Transverse colon (tissue), 4 donors: ENCODE measurements around the gene ANK3. TPM values are rescaled to one million over a fixed set of nuclear protein-coding genes. Genes with fewer than 3 reads are reported as not detected.
A peak's percentile ranks its signal among the peaks of the same experiment; 100 is the strongest.

Experiments
- DNase-seq: peaks from one replicate; pipeline ENCODE4 v3.0.0-alpha.2; 2019
- H3K27ac ChIP-seq, 4 donors: fragments of 200-600 bp; sonication (generic); 2 replicates each; pipeline ENCODE4 v1.5.1; 2016 to 2018; ENCODE audit warnings: inconsistent platforms in 4 of 4
- H3K27me3 ChIP-seq: fragments of 200-600 bp; sonication (generic); 2 replicates; pipeline ENCODE4 v1.5.1; 2017; ENCODE audit warnings: inconsistent platforms
- H3K36me3 ChIP-seq, 4 donors: fragments of 200-600 bp; sonication (generic); 2 replicates each; pipeline ENCODE4 v1.5.1; 2017 to 2019; ENCODE audit warnings: inconsistent platforms in 4 of 4
- H3K4me1 ChIP-seq, 4 donors: fragments of 200-600 bp; sonication (generic); 2 replicates each; pipeline ENCODE4 v1.5.1; 2017 to 2020; ENCODE audit warnings: inconsistent platforms in 4 of 4
- H3K4me3 ChIP-seq, 4 donors: fragments of 200-600 bp; sonication (generic); 1 replicate in 1 of 4; 2 replicates in 3 of 4; pipeline versions ENCODE4 v1.5.1 to v1.6.1; 2017 to 2019; ENCODE audit warnings: inconsistent platforms in 4 of 4
- H3K9me3 ChIP-seq, 2 donors: fragments of 200-600 bp; sonication (generic); 2 replicates each; pipeline ENCODE4 v1.5.1; 2017 to 2019; ENCODE audit warnings: inconsistent platforms in 2 of 2
- CTCF ChIP-seq, 5 experiments: fragments of 200-600 bp in 3 of 5; fragments of 450-650 bp in 2 of 5; sonication (generic) in 3 of 5; IDR thresholded peaks; 1 replicate in 2 of 5; 2 replicates in 3 of 5; pipeline ENCODE4 v1.5.1; 2016 to 2017; ENCODE audit warnings: antibody characterized with exemption in 5 of 5, inconsistent platforms in 3 of 5, mild to moderate bottlenecking in 2 of 5, moderate library complexity in 1 of 5
- EP300 ChIP-seq: sonication (generic); formaldehyde crosslinking; IDR thresholded peaks from one replicate; pipeline ENCODE4 v1.6.1; 2017; ENCODE audit warnings: antibody characterized with exemption, low read depth
- POLR2A ChIP-seq: fragments of 450-650 bp; IDR thresholded peaks from one replicate; pipeline ENCODE4 v1.6.1; 2016; ENCODE audit warnings: antibody characterized with exemption, mild to moderate bottlenecking, moderate library complexity
- POLR2AphosphoS5 ChIP-seq, 3 donors: sonication (generic); formaldehyde crosslinking; IDR thresholded peaks; one replicate each; pipeline ENCODE4 v1.6.1; 2016; ENCODE audit warnings: antibody characterized with exemption in 3 of 3
- WGBS, 2 donors: methylation state at CpG; one replicate each; pipeline ENCODE4 v1.1.5; 2018; ENCODE audit warnings: low coverage in 1 of 2; 5-methylcytosine and 5-hydroxymethylcytosine counted together
- in situ Hi-C, 4 donors: fragments of 200-750 bp; cut with MboI; loops; one replicate each; pipeline versions ENCODE4 v1.15.0 to v1.15.1; 2017; ENCODE audit warnings: low sequenced_read_pairs in 3 of 4, low pct_ligation_motif_present in 1 of 4, low pct_unique_long_range_greater_than_20kb in 1 of 4
- intact Hi-C: fragments of 100-400 bp; cut with DNase I; formaldehyde crosslinking; loops from one replicate; pipeline ENCODE4 v1.15.1; 2023; ENCODE audit warnings: low total_unique reads
- total RNA-seq, 4 donors: library from RNA; depleted of rRNA; stranded (reverse); fragments of >200 nt; gene quantifications; one replicate each; pipeline ENCODE4 v1.1.0, GENCODE V29; 2016

The ANK3 gene
- total RNA-seq, 4 donors from 2014 or later = 41.2 to 230 (median 172) TPM

- Histone ChIP-seq H3K27me3 (no peaks in the 10 kb centered on the region), H3K4me1 (peaks cover 0 to 9% (median 2%) of the 10 kb centered on the region in 4 donors), H3K36me3 (no peaks in the 10 kb centered on the region), H3K4me3 (no peak overlapping the region), H3K27ac (no peak overlapping the region), H3K9me3 (no peaks in the 10 kb centered on the region)
- in situ Hi-C loops = loop anchor here (10.0 to 25.0 kb wide), 7 partner anchors 84 to 571 kb away; no protein-coding TSS in a partner anchor
- intact Hi-C loops = loop anchor here (5.0 kb wide), 2 partner anchors 91 to 581 kb away; no protein-coding TSS in a partner anchor
- DNase-seq = no peak
- TF ChIP-seq POLR2A (no peak), CTCF (IDR thresholded peaks at IDR 0.05) (peak; percentile 71 to 74 (median 74))
- WGBS, 2 donors = 34 to 39% methylated on average over 4 of the region's 4 CpGs
Measured at GRCh38 chr10:60208676-60209269, 180.9 kb downstream of the ANK3 start.

GRCh38 chr10:60207894-60208293 lies 181.8 kb downstream of the ANK3 start:
- Histone ChIP-seq H3K36me3 (no peaks in the 10 kb centered on the region), H3K4me1 (peaks cover 0 to 9% (median 2%) of the 10 kb centered on the region in 4 donors), H3K27me3 (no peaks in the 10 kb centered on the region), H3K4me3 (no peak overlapping the region), H3K27ac (no peak overlapping the region), H3K9me3 (no peaks in the 10 kb centered on the region)
- in situ Hi-C loops (loop anchor here (10.0 to 25.0 kb wide), 7 partner anchors 83 to 571 kb away; no protein-coding TSS in a partner anchor), intact Hi-C loops (loop anchor here (5.0 kb wide), 2 partner anchors 91 to 581 kb away; no protein-coding TSS in a partner anchor)
- DNase-seq = no peak
- 86 to 93% methylated on average over 2 to 5 of the region's 5 CpGs for WGBS, 2 donors
- TF ChIP-seq POLR2A (no peak), EP300 (no peak), CTCF (IDR thresholded peaks at IDR 0.05) (no peak), POLR2AphosphoS5 (IDR thresholded peaks at IDR 0.05) (no peak)

GRCh38 chr10:60206735-60207134 lies 182.9 kb downstream of the ANK3 start:
- Histone ChIP-seq H3K9me3 (no peaks in the 10 kb centered on the region), H3K27me3 (no peaks in the 10 kb centered on the region), H3K4me3 (no peak overlapping the region), H3K27ac (peak overlapping the region in 1 of 4 donors; percentile 27), H3K4me1 (peaks cover 0 to 9% (median 2%) of the 10 kb centered on the region in 4 donors), H3K36me3 (no peaks in the 10 kb centered on the region)
- WGBS, 2 donors = 10 to 46% methylated on average over 4 of the region's 4 CpGs
- in situ Hi-C loops = loop anchor here (10.0 to 25.0 kb wide), 7 partner anchors 82 to 569 kb away; no protein-coding TSS in a partner anchor
- no peak for TF ChIP-seq POLR2AphosphoS5 (IDR thresholded peaks at IDR 0.05)
- no peak for TF ChIP-seq CTCF (IDR thresholded peaks at IDR 0.05)
- TF ChIP-seq POLR2A = no peak
- TF ChIP-seq EP300 = no peak
- peak; percentile 72 for DNase-seq
- intact Hi-C loops = loop anchor here (5.0 kb wide), 2 partner anchors 89 to 579 kb away; no protein-coding TSS in a partner anchor

GRCh38 chr10:60205741-60206140 lies 183.9 kb downstream of the ANK3 start:
- WGBS, 2 donors = 90 to 100% methylated on average over 1 to 3 of the region's 3 CpGs
- Histone ChIP-seq H3K4me3 (no peak overlapping the region), H3K4me1 (peaks cover 0 to 9% (median 2%) of the 10 kb centered on the region in 4 donors), H3K9me3 (no peaks in the 10 kb centered on the region), H3K27me3 (no peaks in the 10 kb centered on the region), H3K27ac (no peak overlapping the region), H3K36me3 (no peaks in the 10 kb centered on the region)
- in situ Hi-C loops (loop anchor here (10.0 to 25.0 kb wide), 7 partner anchors 81 to 568 kb away; no protein-coding TSS in a partner anchor), intact Hi-C loops (loop anchor here (5.0 kb wide), 2 partner anchors 88 to 578 kb away; no protein-coding TSS in a partner anchor)
- DNase-seq = no peak
- TF ChIP-seq POLR2AphosphoS5 (IDR thresholded peaks at IDR 0.05) = no peak
- no peak for TF ChIP-seq POLR2A
- TF ChIP-seq EP300 = no peak
- TF ChIP-seq CTCF (IDR thresholded peaks at IDR 0.05) = no peak
